Gastroesophageal sphincter (tissue), 3 donors: ENCODE data around the gene GPT2.

Experiments used
- POLR2AphosphoS5 ChIP-seq: sonication (generic); formaldehyde crosslinking; IDR thresholded peaks from one replicate; pipeline ENCODE4 v1.6.1; 2017; ENCODE audit warnings: antibody characterized with exemption
- TF ChIP-seq, protein P1 (sequence below), 4 experiments: fragments of 200-600 bp in 2 of 4; fragments of 450-650 bp in 2 of 4; sonication (generic) in 1 of 4; IDR thresholded peaks; one replicate each; pipeline ENCODE4 v1.5.1; 2017 to 2019; ENCODE audit warnings: antibody characterized with exemption in 4 of 4, mild to moderate bottlenecking in 2 of 4, moderate library complexity in 2 of 4

DNA sequence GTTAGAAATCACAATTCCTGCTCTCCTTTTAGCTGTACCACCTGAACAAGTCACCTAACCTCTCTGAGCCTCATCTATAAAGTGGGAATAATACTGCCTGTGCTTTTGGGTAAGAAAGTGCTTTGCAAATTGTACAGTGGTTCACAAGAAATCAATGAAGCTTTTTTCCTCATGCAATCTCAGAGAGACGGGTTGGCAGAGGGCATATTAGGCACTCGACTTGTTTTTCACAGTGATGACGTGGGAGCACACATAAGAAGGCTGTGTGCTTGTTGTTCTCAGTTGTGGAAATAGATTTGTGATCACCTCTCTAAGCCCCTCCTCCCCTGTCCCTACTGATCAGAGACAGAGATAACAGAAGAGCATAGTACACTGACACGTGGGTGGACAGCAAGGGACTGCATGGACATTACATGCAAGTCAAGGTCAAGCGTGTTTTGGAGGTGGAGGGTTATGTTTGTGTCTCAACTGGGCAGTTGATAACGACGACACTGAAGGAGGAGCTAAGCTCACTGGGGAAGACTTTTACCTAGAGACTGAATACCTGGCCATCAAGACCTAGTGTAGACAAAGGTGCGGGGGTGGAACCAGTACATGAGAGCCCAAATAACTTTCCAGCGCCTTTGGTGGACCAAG is 1.7 kb upstream of the GPT2 start:
- no peak for TF ChIP-seq POLR2AphosphoS5
- TF ChIP-seq, protein P1, sequence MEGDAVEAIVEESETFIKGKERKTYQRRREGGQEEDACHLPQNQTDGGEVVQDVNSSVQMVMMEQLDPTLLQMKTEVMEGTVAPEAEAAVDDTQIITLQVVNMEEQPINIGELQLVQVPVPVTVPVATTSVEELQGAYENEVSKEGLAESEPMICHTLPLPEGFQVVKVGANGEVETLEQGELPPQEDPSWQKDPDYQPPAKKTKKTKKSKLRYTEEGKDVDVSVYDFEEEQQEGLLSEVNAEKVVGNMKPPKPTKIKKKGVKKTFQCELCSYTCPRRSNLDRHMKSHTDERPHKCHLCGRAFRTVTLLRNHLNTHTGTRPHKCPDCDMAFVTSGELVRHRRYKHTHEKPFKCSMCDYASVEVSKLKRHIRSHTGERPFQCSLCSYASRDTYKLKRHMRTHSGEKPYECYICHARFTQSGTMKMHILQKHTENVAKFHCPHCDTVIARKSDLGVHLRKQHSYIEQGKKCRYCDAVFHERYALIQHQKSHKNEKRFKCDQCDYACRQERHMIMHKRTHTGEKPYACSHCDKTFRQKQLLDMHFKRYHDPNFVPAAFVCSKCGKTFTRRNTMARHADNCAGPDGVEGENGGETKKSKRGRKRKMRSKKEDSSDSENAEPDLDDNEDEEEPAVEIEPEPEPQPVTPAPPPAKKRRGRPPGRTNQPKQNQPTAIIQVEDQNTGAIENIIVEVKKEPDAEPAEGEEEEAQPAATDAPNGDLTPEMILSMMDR (IDR thresholded peaks at IDR 0.05) = no peak
